Activated CD8-positive, alpha-beta T cell treated with anti-CD3 and anti-CD28 coated beads, Interleukin-2, amount 10 ng/mL, durations not matched to agents 7 days and 5 days (primary cell): ENCODE results near the gene LDB2. TPM values are rescaled to one million over a fixed set of nuclear protein-coding genes. Genes with fewer than 3 reads are reported as not detected.

ENCODE experiments used
- ATAC-seq: fragments of 150-1000 bp; cut with Tn5 transposase; one replicate; pipeline ENCODE4 v1.10.0; 2021; ENCODE audit warnings: moderate library complexity
- CTCF ChIA-PET: fragments of 350-600 bp; sonication (Branson Sonifier 250); formaldehyde crosslinking; loops from one replicate; lab custom pipeline; 2021; ENCODE audit warnings: antibody characterized with exemption; lab: Charles Lee
- POLR2A ChIA-PET: fragments of 350-600 bp; sonication (Branson Sonifier 250); formaldehyde crosslinking; loops from one replicate; lab custom pipeline; 2021; ENCODE audit warnings: antibody characterized with exemption; lab: Charles Lee
- DNase-seq: peaks from one replicate; pipeline ENCODE4 v3.0.0-alpha.2; 2020
- H3K27ac Mint-ChIP-seq: one replicate; pipeline ENCODE4 v1.8.0; 2021; ENCODE audit warnings: mild to moderate bottlenecking, mixed read lengths
- H3K27me3 Mint-ChIP-seq: one replicate; pipeline ENCODE4 v1.8.0; 2021; ENCODE audit warnings: low read depth, mixed read lengths
- H3K36me3 Mint-ChIP-seq: one replicate; pipeline ENCODE4 v1.8.0; 2021; ENCODE audit warnings: low read depth, mixed read lengths
- H3K4me1 Mint-ChIP-seq: one replicate; pipeline ENCODE4 v1.8.0; 2021; ENCODE audit warnings: low read depth, mixed read lengths
- H3K4me3 Mint-ChIP-seq: one replicate; pipeline ENCODE4 v1.8.0; 2021; ENCODE audit warnings: mild to moderate bottlenecking, mixed read lengths
- H3K9me3 Mint-ChIP-seq: one replicate; pipeline ENCODE4 v1.8.0; 2022; ENCODE audit warnings: mixed read lengths; ENCODE audit not compliant: insufficient read depth
- total RNA-seq, 2 experiments: library from RNA; stranded (reverse); gene quantifications; one replicate each; pipeline ENCODE4 v1.2.3, GENCODE V29; 2021

The LDB2 gene
- total RNA-seq, 2 experiments from 2014 or later, result not detected

DNA sequence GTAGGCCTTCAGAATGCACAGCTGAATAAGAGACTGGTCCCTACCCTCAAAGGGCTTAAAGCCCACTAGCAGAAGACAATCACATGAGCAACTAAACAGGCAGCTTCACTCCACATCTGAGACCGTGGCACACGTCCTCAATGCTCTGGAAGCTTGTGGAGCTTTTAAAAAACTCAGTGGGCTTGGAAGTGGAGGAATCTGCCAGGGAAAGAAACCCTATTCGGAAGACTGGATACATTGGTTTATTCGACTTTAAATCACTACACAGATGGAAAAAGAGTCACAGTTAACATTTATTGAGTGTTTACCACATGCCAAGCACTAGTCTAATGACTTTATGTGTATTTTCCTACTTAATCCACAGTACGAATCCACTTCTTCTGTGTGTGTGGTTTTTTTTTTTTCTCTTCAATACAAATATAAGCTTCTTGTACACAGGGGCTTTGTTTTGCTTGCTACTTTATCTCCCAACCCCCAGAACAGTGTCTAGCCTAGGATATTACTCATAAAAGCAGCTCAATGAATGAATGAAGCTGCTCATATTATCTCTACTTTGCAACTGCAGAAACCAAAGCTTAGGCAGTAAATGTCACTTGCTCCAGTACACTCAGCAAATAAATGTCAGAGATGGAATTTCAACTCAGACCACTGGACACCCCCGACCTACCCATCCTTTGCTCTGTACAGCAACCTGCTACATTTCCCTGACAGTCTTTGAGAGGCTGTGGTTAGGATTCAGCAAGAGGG, 137.7 kb downstream of the LDB2 start:
- DNase-seq (no peak), ATAC-seq (no peak)
- no peak overlapping the region for H3K27ac Mint-ChIP-seq
- no peaks in the 10 kb centered on the region for H3K9me3 Mint-ChIP-seq
- H3K4me1 Mint-ChIP-seq, result no peaks in the 10 kb centered on the region
- no peaks in the 10 kb centered on the region for H3K36me3 Mint-ChIP-seq
- POLR2A ChIA-PET, result no interaction called here
- H3K4me3 Mint-ChIP-seq, result no peak overlapping the region
- H3K27me3 Mint-ChIP-seq, result no peaks in the 10 kb centered on the region
- CTCF ChIA-PET, result no interaction called here

DNA sequence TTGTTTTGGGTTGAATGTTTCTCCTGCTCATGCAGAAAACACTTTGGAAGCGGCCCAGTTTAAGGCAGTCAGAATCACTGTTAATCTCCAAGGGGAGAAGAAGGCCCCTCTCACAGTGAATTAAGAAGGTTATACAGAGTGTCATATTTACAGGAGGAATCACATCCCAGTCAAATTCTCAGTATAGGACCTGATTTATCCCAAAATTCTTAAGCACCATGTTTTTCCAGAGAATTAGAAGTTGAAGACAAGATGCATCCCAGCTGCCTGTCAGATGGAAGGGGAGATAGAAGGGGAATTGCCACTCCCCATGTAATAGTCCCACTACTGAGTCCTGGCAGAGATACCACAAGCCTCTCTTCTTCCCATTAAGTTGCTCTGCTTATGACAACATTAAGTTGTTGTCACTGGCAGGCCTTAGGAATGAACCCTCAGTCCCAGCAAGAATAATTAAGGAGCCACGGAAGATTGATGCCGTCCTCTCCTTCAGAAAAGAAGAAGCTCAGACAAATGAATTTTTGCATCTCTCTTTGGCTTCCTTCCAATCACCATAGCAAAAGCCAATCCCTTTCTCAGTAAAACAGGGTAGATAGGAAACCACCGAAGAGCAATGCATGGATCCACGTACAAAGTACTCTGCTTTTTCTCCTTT, 138.4 kb downstream of the LDB2 start:
- H3K4me1 Mint-ChIP-seq, result no peaks in the 10 kb centered on the region
- POLR2A ChIA-PET, result no interaction called here
- ATAC-seq (no peak), DNase-seq (no peak)
- H3K4me3 Mint-ChIP-seq, result no peak overlapping the region
- no peaks in the 10 kb centered on the region for H3K27me3 Mint-ChIP-seq
- H3K27ac Mint-ChIP-seq, result no peak overlapping the region
- no peaks in the 10 kb centered on the region for H3K9me3 Mint-ChIP-seq
- CTCF ChIA-PET, result no interaction called here
- no peaks in the 10 kb centered on the region for H3K36me3 Mint-ChIP-seq

DNA sequence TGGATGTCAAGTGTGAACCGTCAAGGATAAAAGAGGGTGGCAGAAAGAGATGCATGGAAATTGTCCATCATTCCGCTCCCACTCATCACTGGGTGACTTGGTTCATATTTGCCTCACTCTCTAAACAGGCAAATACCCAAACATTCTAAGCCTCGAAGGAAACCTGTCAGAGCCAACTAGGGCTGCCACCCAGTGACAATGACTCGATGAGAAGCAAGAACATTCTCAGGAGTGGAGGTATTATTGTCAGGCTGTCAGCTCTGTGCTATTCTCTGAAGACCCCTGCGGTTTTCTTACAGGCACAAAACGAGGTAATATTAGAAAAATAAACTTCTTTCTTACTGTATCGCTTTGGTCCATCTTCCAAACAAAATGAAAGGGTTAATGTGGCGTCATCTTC, 139.6 kb downstream of the LDB2 start:
- H3K27ac Mint-ChIP-seq, result no peak overlapping the region
- POLR2A ChIA-PET, result no interaction called here
- ATAC-seq (no peak), DNase-seq (no peak)
- no peaks in the 10 kb centered on the region for H3K4me1 Mint-ChIP-seq
- no peaks in the 10 kb centered on the region for H3K27me3 Mint-ChIP-seq
- H3K4me3 Mint-ChIP-seq, result no peak overlapping the region
- no peaks in the 10 kb centered on the region for H3K36me3 Mint-ChIP-seq
- no peaks in the 10 kb centered on the region for H3K9me3 Mint-ChIP-seq
- CTCF ChIA-PET, result no interaction called here

DNA sequence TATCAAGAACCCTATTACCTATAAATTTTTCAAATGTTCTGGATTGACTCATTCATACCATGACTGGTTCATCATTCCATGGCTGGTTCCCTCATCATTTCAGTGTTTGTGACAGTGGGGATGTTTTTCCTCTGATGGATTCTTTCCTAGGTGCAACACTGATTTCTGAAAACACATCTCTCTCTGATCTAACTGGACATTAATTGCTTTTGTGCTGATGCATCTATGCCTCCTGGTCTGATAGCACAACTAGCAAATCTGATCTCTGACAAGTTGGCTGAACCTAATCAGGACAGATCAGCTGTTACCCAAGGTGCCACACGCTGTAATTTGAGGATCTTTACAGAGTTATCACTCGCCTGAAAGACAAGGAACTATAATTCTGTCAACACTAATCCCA, 140.2 kb downstream of the LDB2 start:
- Mint-ChIP-seq H3K27ac (no peak overlapping the region), H3K9me3 (no peaks in the 10 kb centered on the region), H3K36me3 (no peaks in the 10 kb centered on the region), H3K4me1 (no peaks in the 10 kb centered on the region), H3K4me3 (no peak overlapping the region), H3K27me3 (no peaks in the 10 kb centered on the region)
- DNase-seq (no peak), ATAC-seq (no peak)
- ChIA-PET CTCF (no interaction called here), POLR2A (no interaction called here)

DNA sequence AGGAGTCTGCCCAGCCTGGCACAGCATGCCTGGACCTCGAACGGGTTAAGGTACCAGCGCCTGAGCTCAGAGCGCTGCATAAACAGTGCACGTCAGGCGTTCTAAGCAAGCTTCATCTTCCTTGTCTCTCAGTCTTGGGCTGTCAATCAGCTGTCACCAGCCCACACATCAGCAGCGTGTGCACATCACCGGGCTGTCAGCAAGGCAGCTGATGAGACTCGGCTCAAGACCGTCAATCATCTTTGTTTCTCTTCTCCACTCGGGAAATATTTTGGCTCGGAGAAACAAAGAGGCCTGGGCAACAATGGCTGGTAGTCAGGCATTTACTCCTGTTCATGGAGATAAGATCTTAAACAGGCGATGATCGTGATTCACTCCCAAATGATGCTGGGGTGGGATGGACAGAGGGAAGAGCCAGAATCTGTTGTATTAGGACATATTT, 141.3 kb downstream of the LDB2 start:
- no peak overlapping the region for H3K4me3 Mint-ChIP-seq
- ChIA-PET CTCF (interaction anchor here (1.4 kb wide), 1 partner anchor 160 kb away, joined by 3 read pairs; no protein-coding TSS in a partner anchor), POLR2A (no interaction called here)
- H3K27me3 Mint-ChIP-seq, result no peaks in the 10 kb centered on the region
- no peak for DNase-seq
- H3K27ac Mint-ChIP-seq, result no peak overlapping the region
- no peaks in the 10 kb centered on the region for H3K36me3 Mint-ChIP-seq
- no peak for ATAC-seq
- H3K9me3 Mint-ChIP-seq, result no peaks in the 10 kb centered on the region
- H3K4me1 Mint-ChIP-seq, result no peaks in the 10 kb centered on the region

DNA sequence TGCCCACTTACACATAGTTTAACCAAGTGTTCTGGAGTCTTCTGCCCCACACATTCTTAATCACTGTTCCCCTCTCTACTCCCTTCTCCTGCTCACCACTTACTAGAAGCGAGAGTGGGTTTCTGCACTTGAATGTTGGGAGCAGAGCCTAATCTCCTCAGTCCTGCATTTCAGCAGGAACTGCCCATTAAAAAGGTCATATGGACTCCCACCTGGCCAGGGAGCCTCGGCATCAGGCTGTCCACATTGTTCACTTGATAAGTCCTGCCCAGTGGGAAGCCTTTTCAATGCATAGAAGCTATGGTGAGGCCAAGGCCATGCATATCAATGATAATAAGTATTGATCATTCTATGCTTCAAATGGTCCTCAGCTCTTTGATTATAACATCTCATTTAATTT, 144.3 kb downstream of the LDB2 start:
- no peaks in the 10 kb centered on the region for H3K9me3 Mint-ChIP-seq
- no peaks in the 10 kb centered on the region for H3K27me3 Mint-ChIP-seq
- ChIA-PET CTCF (no interaction called here), POLR2A (no interaction called here)
- no peaks in the 10 kb centered on the region for H3K36me3 Mint-ChIP-seq
- H3K4me3 Mint-ChIP-seq, result no peak overlapping the region
- H3K27ac Mint-ChIP-seq, result no peak overlapping the region
- no peaks in the 10 kb centered on the region for H3K4me1 Mint-ChIP-seq
- DNase-seq (no peak), ATAC-seq (no peak)

DNA sequence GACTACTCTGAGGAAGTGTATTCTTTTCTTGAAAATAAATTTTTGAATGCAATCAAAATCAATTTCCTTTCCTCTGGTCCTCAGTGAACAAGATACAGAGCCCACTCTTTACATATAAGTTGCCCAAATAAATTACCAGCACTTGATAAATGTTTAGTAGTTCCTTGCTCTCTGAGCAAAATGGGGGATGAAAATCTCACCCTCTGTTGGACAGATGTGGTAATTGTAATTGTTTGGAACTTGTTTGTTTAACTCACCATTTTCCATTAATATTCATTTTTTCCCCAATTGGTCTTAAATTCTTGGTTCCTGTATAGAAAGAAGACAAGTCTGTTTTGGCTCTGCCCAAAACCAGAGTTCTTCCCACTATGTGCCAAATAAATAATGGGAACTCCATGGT, 146.3 kb downstream of the LDB2 start:
- no peak for DNase-seq
- no peak overlapping the region for H3K4me3 Mint-ChIP-seq
- H3K9me3 Mint-ChIP-seq, result no peaks in the 10 kb centered on the region
- H3K27ac Mint-ChIP-seq, result no peak overlapping the region
- no peaks in the 10 kb centered on the region for H3K4me1 Mint-ChIP-seq
- H3K27me3 Mint-ChIP-seq, result no peaks in the 10 kb centered on the region
- H3K36me3 Mint-ChIP-seq, result no peaks in the 10 kb centered on the region
- ATAC-seq, result no peak
- ChIA-PET CTCF (no interaction called here), POLR2A (no interaction called here)

DNA sequence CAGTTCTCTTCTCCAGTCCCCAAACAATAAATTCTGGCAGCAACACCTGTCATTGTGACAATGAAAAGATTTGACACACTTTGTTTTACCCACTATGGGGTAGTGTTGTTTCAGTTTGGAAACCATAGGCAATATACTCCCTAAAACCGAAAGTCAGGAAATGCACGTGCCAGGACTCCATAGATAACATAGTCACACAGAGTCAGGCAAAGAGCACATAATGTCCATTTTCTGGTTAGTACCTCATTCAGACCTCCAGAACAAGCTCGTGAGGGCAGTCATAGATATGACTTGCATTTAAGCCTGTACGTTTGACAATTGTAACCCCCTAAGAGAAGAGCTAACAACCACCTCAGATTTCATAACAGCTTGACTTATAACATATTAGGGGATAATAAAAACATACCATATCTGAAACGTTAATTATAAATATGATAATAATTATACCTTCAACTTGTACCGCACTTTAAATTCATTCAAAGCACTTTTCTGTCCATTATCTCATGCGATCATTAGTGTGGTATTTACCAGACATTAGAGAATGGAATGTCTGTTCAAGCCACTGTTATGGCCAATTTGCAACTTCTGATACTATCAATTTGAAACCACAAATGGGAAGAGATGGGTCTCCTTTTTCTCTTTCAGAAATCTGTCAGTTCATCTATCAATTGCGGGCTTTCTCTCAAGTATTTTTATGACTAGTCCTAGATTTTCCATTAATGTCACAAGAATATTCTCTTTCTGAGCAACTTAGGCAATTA, 147.4 kb downstream of the LDB2 start:
- H3K4me3 Mint-ChIP-seq, result no peak overlapping the region
- no peaks in the 10 kb centered on the region for H3K9me3 Mint-ChIP-seq
- DNase-seq (no peak), ATAC-seq (no peak)
- H3K27me3 Mint-ChIP-seq, result no peaks in the 10 kb centered on the region
- ChIA-PET POLR2A (no interaction called here), CTCF (no interaction called here)
- no peaks in the 10 kb centered on the region for H3K4me1 Mint-ChIP-seq
- no peaks in the 10 kb centered on the region for H3K36me3 Mint-ChIP-seq
- no peak overlapping the region for H3K27ac Mint-ChIP-seq

DNA sequence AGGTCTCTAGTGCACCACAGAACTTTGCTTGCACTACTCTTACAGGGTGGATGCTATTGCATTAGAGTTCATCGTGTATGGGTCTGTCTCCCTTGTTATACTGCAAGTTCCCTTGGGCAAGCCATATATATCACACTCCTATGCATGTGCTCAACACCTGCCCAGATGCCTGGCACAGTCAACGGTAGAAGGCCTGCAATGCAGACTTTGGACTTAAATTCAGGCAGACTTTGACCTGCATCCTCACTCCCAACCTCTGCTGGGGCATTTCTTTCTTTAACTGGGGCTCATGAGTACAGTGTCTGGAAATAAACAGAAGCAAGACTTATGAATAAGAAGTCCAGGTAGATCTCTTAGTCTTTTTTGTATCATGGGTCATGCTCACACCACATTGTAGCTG, 148.2 kb downstream of the LDB2 start:
- Mint-ChIP-seq H3K27me3 (no peaks in the 10 kb centered on the region), H3K27ac (no peak overlapping the region), H3K4me3 (no peak overlapping the region), H3K9me3 (no peaks in the 10 kb centered on the region), H3K36me3 (no peaks in the 10 kb centered on the region), H3K4me1 (no peaks in the 10 kb centered on the region)
- no peak for DNase-seq
- POLR2A ChIA-PET, result no interaction called here
- no peak for ATAC-seq
- CTCF ChIA-PET, result no interaction called here

DNA sequence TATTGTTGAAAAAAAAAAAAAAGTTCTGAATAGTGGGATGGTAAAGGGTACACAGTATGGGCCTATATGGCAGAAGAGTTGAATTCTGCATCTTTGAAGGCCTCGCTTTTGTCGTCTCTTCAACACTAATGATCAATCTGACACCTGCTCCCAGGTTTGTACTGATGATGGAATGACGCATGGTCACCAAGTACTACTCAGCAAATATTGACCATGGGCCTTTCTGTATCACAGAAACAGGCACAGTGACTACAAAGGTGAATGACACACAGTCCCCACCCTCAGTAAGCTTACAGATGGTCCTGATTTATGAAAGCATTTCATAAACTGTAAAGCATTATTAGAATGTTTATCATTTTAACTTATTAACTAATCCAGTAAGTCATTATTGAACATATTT, 152.6 kb downstream of the LDB2 start:
- Mint-ChIP-seq H3K4me1 (no peaks in the 10 kb centered on the region), H3K27ac (no peak overlapping the region), H3K9me3 (no peaks in the 10 kb centered on the region), H3K27me3 (no peaks in the 10 kb centered on the region), H3K4me3 (no peak overlapping the region), H3K36me3 (no peaks in the 10 kb centered on the region)
- ChIA-PET POLR2A (no interaction called here), CTCF (no interaction called here)
- DNase-seq, result no peak
- no peak for ATAC-seq

DNA sequence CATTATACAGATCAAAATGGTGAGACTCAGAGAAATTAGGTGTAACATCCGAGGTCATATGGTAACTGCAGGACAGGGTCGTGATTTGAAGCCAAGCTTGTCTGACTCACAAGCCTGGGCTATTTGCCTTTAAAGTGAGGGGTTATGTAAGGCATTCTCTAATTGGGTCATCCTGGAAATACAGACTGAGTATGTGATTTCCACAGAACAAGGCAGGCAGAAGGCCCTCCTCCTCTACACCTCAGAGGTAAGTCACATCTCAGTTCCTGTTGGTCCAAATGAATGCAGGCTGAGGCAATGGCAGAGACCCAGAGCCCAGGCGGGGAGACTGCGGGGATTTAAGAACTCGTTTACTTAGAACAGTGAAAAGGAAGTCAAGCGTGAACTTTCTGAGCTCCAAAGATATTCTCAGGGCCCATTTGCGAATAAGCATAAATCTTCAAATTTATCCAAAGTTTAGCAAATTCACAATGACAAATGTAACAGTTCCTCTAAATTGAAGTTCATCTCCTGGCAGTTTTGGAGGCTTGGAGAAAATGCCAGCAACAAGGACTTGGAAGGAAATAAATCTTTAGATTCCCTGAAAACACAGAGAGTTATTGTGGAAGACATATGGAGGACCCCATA, 153.3 kb downstream of the LDB2 start:
- no peak overlapping the region for H3K27ac Mint-ChIP-seq
- ChIA-PET POLR2A (no interaction called here), CTCF (no interaction called here)
- no peaks in the 10 kb centered on the region for H3K9me3 Mint-ChIP-seq
- no peak for DNase-seq
- no peaks in the 10 kb centered on the region for H3K4me1 Mint-ChIP-seq
- no peak for ATAC-seq
- no peak overlapping the region for H3K4me3 Mint-ChIP-seq
- H3K27me3 Mint-ChIP-seq, result no peaks in the 10 kb centered on the region
- no peaks in the 10 kb centered on the region for H3K36me3 Mint-ChIP-seq

DNA sequence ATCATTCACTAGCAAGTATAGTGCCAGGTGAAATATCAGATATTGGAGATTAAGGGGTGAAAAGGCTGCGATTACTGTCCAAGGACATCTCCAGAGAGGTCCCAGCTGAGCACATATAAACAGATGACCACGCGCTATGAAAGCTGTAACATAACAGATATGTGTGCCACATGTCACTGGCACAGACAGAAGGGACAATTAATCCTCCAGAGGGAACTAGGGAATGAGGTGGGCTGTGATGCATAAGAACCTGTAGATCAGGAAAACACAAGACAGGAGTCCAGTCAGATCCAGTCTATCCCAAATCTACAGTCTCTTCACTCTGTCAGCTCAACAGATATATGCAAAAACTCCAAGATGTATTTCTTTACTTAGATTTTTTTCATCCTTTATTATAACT, 157.2 kb downstream of the LDB2 start:
- no peaks in the 10 kb centered on the region for H3K27me3 Mint-ChIP-seq
- no peaks in the 10 kb centered on the region for H3K9me3 Mint-ChIP-seq
- H3K4me3 Mint-ChIP-seq, result no peak overlapping the region
- no peaks in the 10 kb centered on the region for H3K4me1 Mint-ChIP-seq
- H3K27ac Mint-ChIP-seq, result no peak overlapping the region
- no peaks in the 10 kb centered on the region for H3K36me3 Mint-ChIP-seq
- POLR2A ChIA-PET, result no interaction called here
- CTCF ChIA-PET, result no interaction called here
- ATAC-seq, result no peak
- no peak for DNase-seq
